ENCODE results near the gene RRP12.

Gene RRP12

GRCh38 chr10:97406064-97406463, 4.9 kb upstream of the RRP12 start:
- peak; percentile 79 for DNase-seq

- DNase-seq = no peak
Observed at GRCh38 chr10:97404044-97404443, 2.9 kb upstream of the RRP12 start.

- no peak for DNase-seq
Observed at GRCh38 chr10:97401455-97401919, 347 bp upstream of the RRP12 start.

- DNase-seq = peak; percentile 65
Observed at GRCh38 chr10:97399843-97400545, 1.1 kb downstream of the RRP12 start.

GRCh38 chr10:97396056-97396455, 5.1 kb downstream of the RRP12 start:
- no peak for DNase-seq

GRCh38 chr10:97393034-97393573, 8.0 kb downstream of the RRP12 start:
- no peak for DNase-seq

- DNase-seq = no peak
Observed at GRCh38 chr10:97390091-97390490, 11.0 kb downstream of the RRP12 start.

- no peak for DNase-seq
Observed at GRCh38 chr10:97388152-97388551, 13.0 kb downstream of the RRP12 start.

GRCh38 chr10:97385565-97385964, 15.6 kb downstream of the RRP12 start:
- DNase-seq = no peak

GRCh38 chr10:97384641-97385040, 16.5 kb downstream of the RRP12 start:
- no peak for DNase-seq

GRCh38 chr10:97384156-97384555, 17.0 kb downstream of the RRP12 start:
- DNase-seq = no peak

- no peak for DNase-seq
Observed at GRCh38 chr10:97383159-97383558, 18.0 kb downstream of the RRP12 start.

- no peak for DNase-seq
Observed at GRCh38 chr10:97381626-97382025, 19.5 kb downstream of the RRP12 start.

GRCh38 chr10:97380516-97380915, 20.6 kb downstream of the RRP12 start:
- no peak for DNase-seq

GRCh38 chr10:97378933-97379921, 21.9 kb downstream of the RRP12 start:
- no peak for DNase-seq

- peak; percentile 25 for DNase-seq
Observed at GRCh38 chr10:97376413-97376812, 24.7 kb downstream of the RRP12 start.

- no peak for DNase-seq
Observed at GRCh38 chr10:97373456-97373855, 27.7 kb downstream of the RRP12 start.

- DNase-seq = no peak
Observed at GRCh38 chr10:97372233-97372875, 28.8 kb downstream of the RRP12 start.

- DNase-seq = no peak
Observed at GRCh38 chr10:97371696-97372095, 29.4 kb downstream of the RRP12 start.

GRCh38 chr10:97367126-97367649, 34.0 kb downstream of the RRP12 start:
- no peak for DNase-seq

GRCh38 chr10:97366572-97366971, 34.6 kb downstream of the RRP12 start:
- no peak for DNase-seq

GRCh38 chr10:97365761-97366351, 35.3 kb downstream of the RRP12 start:
- DNase-seq = peak; percentile 83

All from hematopoietic multipotent progenitor cell treated with erythropoietin and hydrocortisone succinate and interleukin-3 and kit ligand, for 6 days (in vitro differentiated cells).